Gastroesophageal sphincter (tissue), 3 donors: ENCODE results near the gene TBX1.

ENCODE experiments used
- POLR2A ChIP-seq, 2 donors: fragments of 450-650 bp; IDR thresholded peaks; one replicate each; pipeline ENCODE4 v1.6.1; 2017; ENCODE audit warnings: antibody characterized with exemption in 2 of 2, mild to moderate bottlenecking in 2 of 2, moderate library complexity in 1 of 2
- TF ChIP-seq, protein P1 (sequence below), 4 experiments: fragments of 200-600 bp in 2 of 4; fragments of 450-650 bp in 2 of 4; sonication (generic) in 1 of 4; IDR thresholded peaks; one replicate each; pipeline ENCODE4 v1.5.1; 2017 to 2019; ENCODE audit warnings: antibody characterized with exemption in 4 of 4, mild to moderate bottlenecking in 2 of 4, moderate library complexity in 2 of 4

DNA sequence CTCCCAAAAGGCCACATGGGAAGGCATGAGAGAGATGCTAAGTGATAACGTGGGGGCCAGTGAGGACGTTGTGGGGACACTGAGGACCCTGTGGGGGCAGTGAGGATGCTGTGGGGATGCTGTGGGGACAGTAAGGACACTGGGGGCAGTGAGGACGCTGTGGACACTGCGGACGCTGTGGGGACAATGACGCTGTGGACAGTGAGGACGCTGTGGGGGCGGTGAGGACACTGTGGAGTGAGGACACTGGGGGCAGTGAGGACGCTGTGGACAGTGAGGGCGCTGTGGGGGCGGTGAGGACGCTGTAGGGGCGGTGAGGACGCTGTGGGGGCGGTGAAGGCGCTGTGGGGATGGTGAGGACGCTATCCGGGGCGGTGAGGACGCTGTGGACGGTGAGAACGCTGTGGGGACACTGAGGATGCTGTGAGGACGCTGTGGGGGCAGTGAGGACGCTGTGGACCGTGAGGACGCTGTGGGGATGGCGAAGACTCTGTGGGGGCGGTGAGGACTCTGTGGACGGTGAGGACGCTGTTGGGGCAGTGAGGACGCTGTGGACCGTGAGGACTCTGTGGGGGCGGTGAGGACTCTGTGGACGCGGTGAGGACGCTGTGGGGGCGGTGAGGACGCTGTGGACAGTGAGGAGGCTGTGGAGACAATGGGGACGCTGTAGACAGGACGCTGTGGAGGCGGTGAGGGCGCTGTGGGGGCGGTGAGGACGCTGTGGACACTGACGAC, 35.5 kb upstream of the TBX1 start:
- no peak for TF ChIP-seq POLR2A (IDR thresholded peaks at IDR 0.05)
- TF ChIP-seq, protein P1, sequence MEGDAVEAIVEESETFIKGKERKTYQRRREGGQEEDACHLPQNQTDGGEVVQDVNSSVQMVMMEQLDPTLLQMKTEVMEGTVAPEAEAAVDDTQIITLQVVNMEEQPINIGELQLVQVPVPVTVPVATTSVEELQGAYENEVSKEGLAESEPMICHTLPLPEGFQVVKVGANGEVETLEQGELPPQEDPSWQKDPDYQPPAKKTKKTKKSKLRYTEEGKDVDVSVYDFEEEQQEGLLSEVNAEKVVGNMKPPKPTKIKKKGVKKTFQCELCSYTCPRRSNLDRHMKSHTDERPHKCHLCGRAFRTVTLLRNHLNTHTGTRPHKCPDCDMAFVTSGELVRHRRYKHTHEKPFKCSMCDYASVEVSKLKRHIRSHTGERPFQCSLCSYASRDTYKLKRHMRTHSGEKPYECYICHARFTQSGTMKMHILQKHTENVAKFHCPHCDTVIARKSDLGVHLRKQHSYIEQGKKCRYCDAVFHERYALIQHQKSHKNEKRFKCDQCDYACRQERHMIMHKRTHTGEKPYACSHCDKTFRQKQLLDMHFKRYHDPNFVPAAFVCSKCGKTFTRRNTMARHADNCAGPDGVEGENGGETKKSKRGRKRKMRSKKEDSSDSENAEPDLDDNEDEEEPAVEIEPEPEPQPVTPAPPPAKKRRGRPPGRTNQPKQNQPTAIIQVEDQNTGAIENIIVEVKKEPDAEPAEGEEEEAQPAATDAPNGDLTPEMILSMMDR (IDR thresholded peaks at IDR 0.05) = no peak
